T follicular helper cell (primary cell): ENCODE results near the gene BPHL.
"Not testable (repeated sequence)": the region's sequence is repeated elsewhere in the genome, so short reads cannot be mapped to it uniquely, and the experiment has no call there.

Experiments used
- DNase-seq: peaks from one replicate; pipeline ENCODE4 v3.0.0-alpha.2; 2020; ENCODE audit warnings: low read depth

The BPHL gene

DNA sequence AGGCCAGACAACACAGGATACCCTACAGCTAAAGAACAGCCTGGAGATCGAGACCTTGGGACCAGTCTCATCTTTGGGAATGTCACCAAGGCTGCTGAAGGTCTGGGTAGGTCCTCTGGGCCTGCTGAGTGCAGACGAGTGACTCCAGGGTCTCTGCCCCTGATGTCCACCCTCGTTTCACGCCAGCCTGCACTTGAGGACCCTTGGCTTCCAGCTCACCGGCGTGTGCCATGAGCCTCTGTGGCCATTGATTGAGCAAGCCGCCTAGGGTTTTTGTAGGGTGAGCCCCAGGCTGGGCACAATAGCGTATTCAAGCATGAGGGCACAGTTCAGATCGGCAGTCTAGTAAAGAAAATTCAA lies 4.3 kb downstream of the BPHL start:
- no peak for DNase-seq

DNA sequence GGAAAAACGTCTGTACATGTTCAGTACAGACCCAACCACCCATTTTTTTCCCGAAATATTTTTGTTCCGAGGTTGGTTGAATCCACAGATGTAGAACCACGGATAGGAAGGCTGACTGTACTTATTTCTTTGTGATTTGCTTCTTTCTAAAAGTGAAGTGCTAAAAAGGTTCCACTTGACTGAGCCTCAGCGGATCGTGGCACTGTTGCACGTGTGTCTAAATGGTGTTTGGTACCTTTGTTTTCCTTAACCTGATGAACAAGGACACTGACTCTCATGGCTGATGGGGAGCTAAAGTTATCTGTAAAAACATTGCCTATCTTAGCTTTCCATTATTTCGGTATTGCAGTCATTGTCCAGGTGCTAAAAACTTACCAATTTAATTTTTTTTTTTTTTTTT lies 6.2 kb downstream of the BPHL start:
- DNase-seq = no peak

DNA sequence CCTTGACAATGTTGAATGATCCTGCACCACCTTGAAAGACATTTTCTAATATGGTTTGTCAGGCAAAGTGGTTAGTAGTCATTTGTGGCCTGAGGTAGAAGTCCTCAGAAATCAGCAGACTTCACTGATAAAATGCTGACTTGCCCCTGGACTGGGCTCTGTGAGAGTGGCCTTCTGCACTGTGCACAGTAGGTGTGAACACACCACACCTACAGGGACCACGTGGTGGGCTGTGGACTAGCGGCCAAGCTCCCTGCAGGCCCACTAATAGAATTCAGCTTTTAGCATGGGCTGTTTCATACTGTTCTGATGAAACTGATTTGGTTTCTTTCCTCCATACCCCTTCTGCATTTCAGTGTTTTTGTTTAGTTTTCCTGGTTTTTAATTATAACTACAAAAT lies 7.3 kb downstream of the BPHL start:
- DNase-seq = no peak

DNA sequence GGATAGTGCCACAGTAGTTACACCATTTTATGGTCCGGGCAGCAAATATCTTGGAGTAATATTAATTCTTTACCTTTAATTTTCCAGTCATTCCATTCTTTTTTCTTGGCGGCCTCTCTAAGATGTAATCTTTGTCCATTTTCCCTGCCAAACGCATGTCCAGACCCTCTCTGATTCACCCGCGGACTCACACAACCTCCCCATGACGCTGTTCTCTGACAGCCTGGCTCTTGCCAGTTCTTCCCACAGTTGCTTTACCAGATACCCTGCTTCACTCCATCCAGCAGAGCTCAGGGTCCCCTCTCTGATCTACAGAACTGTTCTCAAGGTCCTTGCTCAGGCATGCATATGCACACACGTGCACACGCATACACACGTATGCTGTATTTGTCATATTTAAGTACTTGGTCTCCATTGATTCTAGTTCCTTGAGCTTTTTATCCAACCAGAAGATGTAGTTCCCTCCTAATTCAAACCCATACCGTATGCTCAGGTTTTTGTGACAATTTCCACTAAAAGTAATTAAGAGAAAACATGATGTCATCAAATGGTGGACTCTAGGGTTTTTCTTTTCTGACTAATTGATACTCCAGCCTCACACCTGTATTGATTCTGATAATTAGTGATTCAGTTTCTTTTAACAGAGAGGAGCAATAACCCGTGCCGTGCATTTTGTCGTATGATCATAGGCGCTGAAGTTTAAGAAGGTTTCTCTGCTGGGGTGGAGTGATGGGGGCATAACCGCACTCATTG lies 10.0 kb downstream of the BPHL start:
- DNase-seq = no peak

DNA sequence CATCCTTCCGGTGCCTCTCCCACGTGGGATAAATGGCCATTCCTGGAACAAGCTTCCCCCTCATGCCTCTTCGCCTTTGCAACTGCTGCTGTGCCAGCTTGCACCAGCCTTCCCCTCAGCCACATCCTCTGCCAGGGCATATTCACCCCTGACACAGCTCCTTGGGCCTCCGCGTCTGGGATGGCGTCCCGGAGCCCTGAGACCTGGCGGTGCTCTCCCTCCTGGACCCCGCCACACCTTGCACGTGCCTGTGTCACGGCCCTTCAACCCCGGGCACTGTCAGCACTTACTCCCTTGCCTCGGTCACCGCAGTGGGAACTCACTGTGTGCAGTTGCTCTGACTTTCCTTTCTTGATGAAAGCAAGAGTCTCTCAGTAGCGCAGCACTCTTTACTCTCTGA lies 13.2 kb downstream of the BPHL start:
- no peak for DNase-seq

DNA sequence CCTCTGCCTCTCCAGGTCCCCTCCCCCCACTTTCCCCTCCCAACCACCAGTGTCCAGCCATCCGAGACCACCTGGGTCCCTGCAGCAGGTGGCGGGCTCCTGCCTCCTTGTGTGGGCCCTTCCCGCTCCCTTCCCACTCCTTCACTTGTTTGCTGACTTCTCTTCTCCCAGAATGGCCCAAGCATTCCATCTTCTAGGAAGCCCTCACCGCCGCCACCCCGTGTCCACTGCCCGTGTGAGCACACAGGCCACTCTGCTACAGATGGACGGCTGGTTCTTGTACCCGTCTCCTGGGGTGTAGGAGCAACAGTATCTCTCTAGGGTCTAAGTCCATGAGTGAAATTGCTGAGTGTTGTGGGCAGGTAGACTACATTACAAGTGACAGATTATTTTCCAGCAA lies 15.0 kb downstream of the BPHL start:
- DNase-seq = no peak

DNA sequence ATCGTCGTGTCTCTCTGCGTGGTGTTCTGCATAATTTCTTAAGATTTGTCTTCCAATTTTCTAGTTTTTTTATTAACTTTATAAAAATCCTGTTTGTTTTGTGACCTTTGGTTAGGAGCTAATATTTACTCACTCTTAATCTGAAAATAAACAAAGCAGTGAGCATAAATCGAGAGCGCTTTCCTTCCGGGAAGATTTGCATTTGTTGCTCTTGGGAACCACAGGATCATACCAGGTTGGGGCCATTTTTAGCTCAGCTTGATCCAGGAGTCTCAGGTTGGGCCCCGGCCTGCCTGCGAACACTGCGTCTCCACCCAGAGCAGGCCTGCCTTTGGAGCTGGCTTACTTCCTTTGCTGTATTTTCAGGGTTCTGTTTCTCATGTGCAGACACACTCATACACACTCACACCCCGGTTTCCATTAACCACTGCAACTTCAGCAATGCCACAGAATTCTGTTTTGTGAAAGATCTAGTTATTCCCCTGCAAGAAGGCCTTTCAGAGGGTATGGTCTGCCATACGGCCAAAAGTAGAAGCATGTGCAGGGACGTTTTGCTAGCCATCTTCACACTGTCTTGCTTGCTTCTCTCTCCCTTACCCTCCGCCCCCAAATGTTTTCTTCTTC lies 17.3 kb downstream of the BPHL start:
- no peak for DNase-seq

DNA sequence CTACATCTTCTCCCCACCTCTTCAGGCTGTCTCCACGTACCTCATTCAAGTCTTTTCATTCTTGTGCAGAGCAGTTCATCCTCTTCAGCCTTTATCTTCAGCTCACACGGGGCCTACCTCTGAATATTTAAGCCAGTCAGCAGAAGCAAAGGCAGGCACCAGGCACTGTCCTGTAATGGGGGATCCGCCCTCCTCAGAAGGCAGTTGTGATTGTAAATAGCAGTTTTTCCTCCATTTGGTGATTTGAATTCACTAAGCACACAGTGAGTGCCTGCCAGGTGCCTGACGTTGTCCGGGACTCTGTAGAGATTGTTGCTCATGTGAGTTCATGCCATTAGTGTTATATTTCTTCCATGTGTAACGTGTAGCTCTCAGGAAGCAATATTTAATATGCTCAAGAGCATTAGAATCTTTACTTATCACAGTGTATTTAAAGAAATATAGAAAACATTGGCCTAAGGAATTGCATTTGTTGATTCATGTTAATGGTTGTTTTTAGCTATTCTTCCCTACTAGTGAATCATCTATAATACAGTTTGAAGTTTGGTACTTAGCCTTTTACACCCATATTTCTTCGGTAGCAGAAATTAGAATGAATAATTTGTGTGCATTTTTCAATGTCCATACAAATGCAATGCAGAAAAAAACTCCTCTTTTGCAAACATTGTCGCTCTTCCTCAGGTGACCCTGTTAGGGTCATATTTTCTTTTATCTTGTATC lies 17.9 kb downstream of the BPHL start:
- DNase-seq = no peak

DNA sequence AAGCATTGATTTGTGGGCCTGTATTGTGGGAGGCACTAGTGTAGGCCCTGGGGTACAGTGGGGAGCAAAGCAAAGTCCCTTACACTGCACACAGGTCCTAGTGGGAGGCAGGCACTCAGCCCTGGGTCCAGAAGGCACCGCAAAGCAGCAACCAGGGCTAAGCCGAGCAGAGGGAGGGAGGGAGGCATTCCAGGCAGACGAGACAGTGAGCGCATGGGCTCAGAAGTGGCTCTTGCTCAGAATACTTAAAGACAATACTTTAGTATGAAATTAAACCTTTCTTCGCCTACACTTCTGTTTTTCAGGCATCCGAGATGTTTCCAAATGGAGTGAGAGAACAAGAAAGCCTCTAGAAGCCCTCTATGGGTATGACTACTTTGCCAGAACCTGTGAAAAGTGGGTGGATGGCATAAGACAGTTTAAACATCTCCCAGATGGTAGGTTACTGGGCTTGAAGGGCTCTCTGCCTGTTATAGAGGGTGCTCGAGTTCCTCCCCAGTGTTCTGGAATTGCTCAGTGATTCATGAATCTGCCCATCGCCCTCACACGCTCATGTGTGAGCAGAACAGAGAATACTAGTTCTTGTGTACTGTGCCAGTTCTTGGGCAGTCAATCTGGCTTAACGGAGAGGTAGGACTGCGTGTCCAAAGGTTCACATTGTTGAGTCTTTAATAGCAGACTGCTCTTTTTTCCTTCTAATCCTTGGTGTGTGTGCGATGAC lies 18.7 kb downstream of the BPHL start:
- DNase-seq = no peak

DNA sequence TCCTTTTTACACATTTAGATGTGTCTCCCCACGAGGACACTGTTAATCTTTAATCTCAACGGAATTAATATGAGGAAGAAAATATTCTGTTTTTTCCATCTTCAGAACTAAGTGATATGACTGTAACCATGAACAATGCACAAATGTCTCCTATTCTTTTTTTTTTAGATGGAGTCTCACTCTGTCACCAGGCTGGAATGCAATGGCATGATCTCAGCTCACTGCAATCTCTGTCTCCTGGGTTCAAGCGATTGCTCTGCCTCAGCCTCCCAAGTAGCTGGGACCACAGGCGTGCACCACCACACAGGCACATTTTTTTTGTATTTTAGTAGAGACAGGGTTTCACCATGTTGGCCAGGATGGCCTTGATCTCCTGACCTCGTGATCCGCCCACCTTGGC lies 19.4 kb downstream of the BPHL start:
- not testable (repeated sequence) for DNase-seq

DNA sequence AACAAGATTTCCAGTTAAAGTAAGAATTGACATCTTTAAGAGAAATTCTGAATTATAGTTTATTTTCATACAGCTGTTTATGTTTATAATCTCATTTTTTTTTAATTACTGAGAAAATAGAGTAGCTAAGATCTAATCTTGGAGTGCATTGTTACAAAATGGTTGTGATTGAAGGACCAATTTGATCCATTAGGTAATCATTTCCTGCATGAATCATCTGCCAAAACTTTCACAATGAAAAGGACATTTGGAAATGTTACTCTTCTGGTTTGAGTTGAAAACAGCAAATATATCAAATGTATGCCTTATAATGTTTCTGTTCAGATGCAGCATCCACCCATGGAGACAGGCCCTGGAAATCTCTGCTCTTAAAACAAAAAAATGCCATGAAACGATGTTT lies 19.8 kb downstream of the BPHL start:
- DNase-seq = no peak

DNA sequence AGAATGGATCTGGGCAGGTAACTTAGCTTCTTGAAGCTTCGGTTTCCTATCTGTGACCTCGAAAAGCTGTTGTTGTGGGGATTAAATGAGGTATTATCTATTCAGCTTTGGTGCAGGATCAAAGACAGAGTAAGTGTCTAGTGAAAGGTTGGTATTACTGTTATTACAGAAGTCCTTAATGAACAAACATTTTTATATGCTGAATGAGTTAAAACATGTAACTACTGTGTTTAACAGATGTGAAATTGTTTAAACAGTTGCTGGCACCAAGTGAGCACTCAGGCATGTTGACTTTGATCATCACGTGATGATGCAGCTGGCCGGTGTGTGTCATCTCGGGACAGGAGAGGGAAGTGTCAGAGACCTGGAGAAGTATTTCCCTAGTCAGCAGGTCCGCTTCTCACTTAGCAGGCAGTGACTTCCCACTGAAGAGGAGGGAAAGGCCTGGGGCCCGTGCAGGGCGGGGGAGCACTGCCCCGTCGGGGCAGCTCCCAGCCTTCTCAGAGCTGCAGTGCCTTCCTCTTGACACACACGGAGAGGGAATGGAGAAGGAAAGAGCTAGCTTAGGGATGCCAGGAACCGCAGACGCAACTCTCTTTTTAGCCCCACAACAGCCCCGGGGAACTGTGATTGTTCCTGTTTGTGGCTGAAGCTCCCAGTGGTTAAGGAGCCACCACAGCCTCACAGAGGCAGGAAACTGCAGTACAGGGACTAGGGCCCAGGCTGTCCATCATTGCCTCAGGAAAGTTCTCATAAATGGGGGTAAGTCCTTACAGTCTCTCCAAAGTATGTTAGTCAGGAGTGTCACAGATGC lies 20.8 kb downstream of the BPHL start:
- DNase-seq = no peak

DNA sequence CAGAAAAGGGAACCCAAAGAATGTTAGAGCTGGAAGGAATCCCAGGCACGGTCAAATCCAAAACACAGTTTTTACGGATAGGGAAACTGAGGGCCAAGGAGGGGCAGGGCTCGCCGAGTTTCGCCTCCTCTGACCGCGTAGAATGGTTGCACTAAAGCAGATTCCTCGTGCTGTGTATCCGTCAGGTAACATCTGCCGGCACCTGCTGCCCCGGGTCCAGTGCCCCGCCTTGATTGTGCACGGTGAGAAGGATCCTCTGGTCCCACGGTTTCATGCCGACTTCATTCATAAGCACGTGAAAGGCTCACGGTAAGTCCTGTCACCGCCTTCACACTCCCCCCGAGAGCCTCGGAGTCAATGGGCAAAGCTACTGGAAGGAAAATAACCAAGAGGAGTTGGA lies 21.7 kb downstream of the BPHL start:
- DNase-seq = no peak

DNA sequence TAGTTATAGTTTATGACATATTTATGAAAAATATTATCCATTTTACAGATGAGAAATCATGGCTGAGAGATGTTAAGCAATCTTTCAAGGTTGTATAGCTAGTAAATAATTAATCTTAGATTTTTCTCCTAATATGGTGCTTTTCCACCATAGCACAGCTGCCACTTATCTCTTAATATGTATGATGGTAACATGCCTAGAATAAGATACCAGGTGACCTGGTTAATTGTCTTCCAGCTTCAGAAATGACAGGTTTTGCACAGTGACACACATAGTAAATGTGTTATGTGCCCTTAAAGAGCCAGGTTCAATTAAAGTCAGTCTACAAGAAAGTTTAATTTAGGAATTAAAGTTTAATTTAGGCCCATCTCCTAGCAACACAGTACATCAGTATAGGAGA lies 24.0 kb downstream of the BPHL start:
- no peak for DNase-seq

DNA sequence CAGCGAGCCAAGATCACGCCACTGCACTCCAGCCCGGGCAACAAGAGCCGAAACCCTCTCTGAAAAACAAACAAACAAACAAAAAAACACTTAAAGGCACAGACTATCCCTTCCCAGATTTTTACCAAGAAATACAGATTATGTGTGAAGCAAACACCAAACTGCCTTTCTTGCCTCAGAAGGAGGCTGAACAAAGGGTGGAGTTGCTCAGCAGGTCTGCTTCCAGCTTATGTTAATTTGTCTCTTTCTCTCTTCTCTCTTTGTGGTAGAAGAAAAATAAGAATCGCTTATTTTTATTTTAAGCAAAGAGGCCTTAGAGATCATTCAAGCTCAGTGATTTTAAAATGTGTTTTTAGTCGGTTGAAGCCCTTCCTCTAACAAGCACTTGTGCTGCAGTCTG lies 24.6 kb downstream of the BPHL start:
- no peak for DNase-seq

DNA sequence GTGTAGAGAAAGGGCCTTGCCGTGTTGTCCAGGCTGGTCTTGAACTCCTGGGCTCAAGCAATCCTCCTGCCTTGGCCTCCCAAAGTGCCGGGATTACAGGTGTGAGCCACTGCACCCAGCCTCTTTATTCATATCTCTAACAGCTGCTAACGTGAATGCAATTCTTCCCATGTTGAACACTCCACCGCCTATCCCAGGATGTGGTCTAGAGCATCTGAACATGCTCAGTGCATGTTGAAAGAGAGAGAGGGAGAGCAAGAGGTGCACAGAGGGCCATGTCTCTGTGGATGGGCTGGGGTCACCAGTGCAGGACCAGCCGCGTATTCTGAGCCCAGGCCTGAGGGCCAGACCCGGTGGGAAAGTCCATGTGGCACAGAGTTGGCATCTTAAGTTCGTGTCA lies 26.1 kb downstream of the BPHL start:
- no peak for DNase-seq

DNA sequence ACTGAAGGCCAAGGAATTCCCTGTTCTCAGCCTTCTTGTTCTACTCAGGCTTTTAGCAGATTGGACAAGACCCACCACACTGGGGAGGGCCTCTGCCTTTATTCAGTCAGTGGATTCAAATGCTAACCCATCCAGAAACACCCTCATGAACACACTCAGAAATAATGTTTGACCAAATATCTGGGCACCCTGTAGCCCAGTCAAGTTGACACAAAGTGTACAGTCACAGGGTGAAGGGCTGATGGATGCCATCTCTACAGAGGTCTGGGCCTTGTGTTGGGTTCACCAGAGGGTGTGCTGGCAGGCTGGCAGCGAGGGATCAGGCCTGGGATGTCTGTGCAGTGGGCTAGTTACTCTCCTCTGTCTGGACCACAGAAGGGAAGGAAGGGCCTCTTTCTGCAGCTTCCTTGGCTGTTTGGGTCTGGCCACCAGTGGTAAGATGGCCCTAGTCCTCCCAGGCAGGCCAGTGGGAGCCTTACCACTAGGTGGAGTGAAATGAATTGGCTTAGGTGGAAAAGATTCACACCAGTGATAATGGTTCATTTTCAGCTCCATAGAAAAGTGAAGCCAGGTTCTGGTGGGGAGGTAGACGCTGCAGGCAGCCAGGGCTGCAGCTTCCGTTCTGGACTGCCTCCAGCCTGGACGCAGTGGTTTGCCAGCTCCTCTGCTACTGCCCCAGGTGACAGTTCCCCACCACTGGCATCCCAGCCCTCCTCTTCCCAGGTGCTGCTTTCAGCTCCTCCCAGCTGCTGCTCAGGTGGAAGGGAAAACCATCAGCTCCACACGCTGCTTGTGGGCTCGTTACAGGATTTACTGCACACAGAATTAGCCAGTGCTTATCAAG lies 29.6 kb downstream of the BPHL start:
- no peak for DNase-seq

DNA sequence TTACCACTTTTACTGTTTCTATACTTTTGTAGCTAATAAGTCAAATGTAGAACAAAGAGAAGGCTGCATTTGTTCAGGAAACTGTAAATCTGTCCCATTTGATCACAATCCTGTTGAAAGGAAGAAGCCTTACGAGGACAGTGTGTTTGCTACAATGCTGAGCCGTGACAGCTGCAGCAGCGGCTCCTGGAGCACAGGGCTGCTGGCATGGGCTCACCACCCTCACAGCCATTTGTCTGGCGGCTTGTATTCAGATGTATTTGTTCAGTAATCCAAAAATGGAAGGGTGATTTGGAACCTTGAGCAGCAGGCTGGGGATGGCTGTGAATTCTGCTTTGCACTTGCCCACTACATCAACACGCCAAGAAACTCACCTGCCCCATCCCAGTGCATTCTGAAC lies 33.2 kb downstream of the BPHL start:
- DNase-seq = no peak

DNA sequence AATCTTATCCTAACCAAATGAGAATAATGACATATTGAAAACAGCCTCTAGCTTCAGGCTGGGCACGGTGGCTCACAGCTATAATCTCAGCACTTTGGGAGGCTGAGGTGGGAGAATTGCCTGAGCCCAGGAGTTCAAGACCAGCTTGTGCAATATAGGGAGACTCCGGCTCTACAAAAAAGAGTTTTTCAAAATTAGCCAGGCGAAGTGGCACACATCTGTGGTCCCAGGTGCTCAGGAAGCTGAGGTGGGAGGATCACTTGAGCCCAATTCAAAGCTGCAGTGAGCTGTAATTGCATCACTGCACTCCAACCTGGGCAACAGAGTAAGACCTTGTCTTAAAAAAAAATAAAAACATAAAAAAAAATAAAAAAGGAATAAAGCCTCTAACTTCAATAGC lies 34.2 kb downstream of the BPHL start:
- DNase-seq = no peak

DNA sequence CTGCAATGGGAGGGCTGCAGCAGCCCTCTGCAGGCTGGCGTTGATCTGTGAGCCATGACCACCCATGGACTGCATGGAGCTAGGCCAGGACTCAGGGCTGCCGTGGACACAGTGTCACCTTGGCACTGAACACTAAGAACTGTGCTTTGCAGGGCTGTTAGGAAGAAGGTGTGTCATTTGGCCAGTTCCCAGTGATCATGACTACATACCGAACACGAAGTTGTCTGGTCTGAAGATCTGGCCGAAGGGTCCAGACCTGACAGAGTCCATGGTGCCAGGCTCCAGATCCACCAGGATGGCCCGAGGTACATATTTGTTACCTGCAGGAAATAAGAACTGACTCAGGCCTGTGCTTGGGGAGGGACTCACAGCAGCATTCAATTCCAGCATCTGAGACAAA lies 36.9 kb downstream of the BPHL start:
- DNase-seq = not testable (repeated sequence)
